ENCODE results near the gene GSTA3.

The GSTA3 gene

DNA sequence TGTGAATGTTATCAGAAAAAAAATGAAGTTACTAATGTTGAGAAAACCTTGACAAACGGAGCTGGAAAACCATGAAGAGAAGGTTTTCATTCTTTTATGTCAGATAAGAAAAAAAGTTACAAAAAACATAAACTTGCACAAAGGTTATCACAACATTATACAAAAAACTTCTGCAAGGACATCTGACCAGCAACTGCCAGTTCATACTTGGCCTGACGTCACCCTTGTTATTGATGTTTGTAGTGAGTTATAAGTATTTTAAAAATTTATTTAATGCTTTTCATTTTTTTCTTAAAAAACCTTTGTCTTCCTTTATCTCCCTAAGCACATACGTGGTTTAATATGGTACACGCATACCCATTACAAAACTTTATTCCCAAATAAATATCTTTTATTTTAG is 16.3 kb downstream of the GSTA3 start:
- no peak for TF ChIP-seq CTCF (IDR thresholded peaks at IDR 0.05; ENCODE audit: low read depth, low read length, missing control alignments)
- H3K4me3 ChIP-seq (replicated peaks; ENCODE audit: low read depth, low read length) = no peak overlapping the region
- DNase-seq (ENCODE audit: extremely low read depth, low read depth) = no peak

DNA sequence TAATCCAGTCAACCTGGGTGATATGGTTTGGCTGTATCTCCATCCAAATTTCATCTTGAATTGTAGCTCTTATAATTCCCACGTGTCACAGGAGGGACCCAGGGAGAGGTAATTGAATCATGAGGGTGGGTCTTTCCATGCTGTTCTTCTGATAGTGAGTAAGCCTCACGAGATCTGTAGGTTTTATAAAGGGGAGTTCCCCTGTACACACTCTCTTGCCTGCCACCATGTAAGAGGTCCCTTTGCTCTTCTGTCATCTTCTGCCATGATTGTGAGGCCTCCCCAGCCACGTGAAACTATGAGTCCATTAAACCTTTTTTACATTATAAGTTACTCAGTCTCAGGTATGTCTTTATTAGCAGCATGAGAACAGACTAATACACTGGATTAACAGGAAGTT is 19.5 kb downstream of the GSTA3 start:
- H3K4me3 ChIP-seq (replicated peaks; ENCODE audit: low read depth, low read length) = no peak overlapping the region
- no peak for DNase-seq (ENCODE audit: extremely low read depth, low read depth)
- no peak for TF ChIP-seq CTCF (IDR thresholded peaks at IDR 0.05; ENCODE audit: low read depth, low read length, missing control alignments)

DNA sequence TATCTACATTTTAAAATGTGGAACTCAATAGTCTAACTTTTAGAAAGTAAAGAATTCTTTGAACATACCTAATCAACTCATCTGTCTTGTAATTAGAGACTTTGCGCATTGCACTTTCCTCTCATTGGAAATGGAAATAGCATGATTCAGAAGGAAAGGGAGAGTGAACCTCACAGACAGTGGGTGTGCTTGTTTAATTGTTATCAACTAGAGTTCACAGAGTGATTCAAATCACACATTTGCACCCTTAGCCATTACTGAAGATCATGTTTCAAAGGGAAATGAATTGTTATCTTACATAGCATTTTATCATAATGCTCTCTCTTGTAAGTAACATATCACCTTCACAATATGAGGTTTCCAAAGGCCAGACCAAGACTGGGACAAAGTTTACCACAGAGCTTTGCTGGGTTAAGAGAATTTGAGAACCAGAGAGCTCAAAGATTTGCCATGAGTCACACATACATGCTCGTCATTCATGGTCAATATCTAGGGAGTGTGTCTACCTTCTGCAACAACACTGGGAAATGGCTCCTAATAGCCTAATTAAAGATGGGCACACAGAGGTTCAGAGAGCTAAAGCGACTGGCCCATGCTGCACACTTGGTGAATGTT is 21.5 kb downstream of the GSTA3 start:
- DNase-seq (ENCODE audit: extremely low read depth, low read depth) = no peak
- no peak overlapping the region for H3K4me3 ChIP-seq (replicated peaks; ENCODE audit: low read depth, low read length)
- TF ChIP-seq CTCF (IDR thresholded peaks at IDR 0.05; ENCODE audit: low read depth, low read length, missing control alignments) = no peak

DNA sequence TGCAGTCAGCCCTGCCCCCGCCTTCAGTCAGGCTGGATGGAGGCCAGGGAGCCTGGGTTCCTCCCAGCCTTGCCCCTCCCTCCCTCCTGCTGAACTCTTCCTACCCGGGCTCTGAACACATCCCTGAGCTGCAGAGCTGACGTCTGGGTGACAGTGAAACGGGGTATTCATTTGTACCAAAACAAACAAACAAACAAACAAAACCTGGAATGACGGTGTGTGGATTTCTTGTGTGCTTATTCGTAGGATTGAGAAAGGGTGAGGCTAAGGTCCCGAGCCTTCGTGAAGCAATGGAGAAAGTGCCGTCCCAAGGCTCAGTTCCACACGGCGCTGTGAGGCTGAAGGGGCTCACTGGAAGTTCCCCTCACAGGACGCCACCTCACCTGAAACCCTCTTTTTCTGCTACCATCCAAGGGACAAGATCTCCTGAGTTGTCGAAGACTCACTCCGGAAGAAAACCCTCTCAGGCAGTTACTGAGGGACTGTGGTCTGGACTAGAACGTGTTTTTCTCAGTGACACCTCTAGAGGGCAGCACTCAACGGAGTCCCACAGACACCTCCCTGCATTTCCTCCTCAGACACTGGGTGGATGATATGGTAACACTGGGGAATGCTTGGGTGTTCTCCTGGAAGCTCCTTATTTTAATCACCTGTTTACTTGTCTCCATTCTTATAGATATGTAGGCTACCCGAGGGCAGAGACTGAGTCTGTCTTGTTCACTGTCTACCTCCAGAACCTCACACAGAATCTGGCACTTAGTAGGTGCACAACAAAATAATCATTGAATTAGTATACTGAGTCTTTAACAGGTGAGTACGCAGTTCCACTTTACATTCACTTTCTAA is 27.3 kb downstream of the GSTA3 start:
- peak; percentile 82 for TF ChIP-seq CTCF (IDR thresholded peaks at IDR 0.05; ENCODE audit: low read depth, low read length, missing control alignments)
- H3K4me3 ChIP-seq (replicated peaks; ENCODE audit: low read depth, low read length) = peak overlapping the region; percentile 34
- peak; percentile 47 for DNase-seq (ENCODE audit: extremely low read depth, low read depth)

DNA sequence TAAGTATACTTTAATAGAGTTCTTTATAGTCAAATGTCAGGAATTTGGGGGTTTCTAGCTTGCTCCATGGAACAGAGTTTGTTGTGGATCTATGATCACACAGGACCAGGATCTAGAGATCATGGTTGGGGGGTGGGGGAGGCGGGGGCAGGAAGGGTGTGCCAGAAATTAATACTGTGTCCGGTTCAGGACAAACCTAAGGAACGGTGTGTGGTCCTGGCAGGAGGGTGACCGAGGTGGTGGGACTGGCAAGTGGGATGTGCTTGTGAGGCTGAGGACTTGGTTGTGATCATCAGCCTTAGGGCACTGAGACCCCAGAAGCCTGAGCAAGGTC is 27.9 kb downstream of the GSTA3 start:
- H3K4me3 ChIP-seq (replicated peaks; ENCODE audit: low read depth, low read length) = no peak overlapping the region; the same call in 1 of the 2 replicates
- DNase-seq (ENCODE audit: extremely low read depth, low read depth) = no peak
- no peak for TF ChIP-seq CTCF (IDR thresholded peaks at IDR 0.05; ENCODE audit: low read depth, low read length, missing control alignments)

DNA sequence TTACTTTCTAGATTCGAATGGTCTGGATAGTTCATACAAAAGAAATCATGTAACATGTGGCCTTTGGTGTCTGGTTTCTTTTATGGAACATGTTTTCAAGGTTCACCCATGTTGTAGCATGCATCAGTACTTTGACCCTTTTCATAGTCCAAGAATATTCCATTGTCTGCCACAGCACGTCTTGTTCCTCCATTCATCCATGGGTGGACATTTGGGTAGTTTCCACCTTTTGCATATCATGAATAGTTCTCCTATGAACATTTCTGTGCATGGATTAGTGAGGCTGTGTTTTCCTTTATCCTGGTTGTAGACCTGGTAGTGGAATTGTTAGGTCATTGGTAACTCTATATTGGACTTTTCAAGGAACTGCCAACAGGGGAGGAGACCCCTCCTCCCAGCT is 31.7 kb downstream of the GSTA3 start:
- TF ChIP-seq CTCF (IDR thresholded peaks at IDR 0.05; ENCODE audit: low read depth, low read length, missing control alignments) = no peak
- no peak overlapping the region for H3K4me3 ChIP-seq (replicated peaks; ENCODE audit: low read depth, low read length)
- no peak for DNase-seq (ENCODE audit: extremely low read depth, low read depth)

Data from HFF-Myc (cell line).